ENCODE results near the gene MPI. TPM values are rescaled to one million over a fixed set of nuclear protein-coding genes. Genes with fewer than 3 reads are reported as not detected.

The MPI gene
- total and polyA plus RNA-seq, 2 donors (not counting 3 experiments of a cell fraction or from before 2014, with no cell fraction given), result 36.3 to 69.3 TPM

DNA sequence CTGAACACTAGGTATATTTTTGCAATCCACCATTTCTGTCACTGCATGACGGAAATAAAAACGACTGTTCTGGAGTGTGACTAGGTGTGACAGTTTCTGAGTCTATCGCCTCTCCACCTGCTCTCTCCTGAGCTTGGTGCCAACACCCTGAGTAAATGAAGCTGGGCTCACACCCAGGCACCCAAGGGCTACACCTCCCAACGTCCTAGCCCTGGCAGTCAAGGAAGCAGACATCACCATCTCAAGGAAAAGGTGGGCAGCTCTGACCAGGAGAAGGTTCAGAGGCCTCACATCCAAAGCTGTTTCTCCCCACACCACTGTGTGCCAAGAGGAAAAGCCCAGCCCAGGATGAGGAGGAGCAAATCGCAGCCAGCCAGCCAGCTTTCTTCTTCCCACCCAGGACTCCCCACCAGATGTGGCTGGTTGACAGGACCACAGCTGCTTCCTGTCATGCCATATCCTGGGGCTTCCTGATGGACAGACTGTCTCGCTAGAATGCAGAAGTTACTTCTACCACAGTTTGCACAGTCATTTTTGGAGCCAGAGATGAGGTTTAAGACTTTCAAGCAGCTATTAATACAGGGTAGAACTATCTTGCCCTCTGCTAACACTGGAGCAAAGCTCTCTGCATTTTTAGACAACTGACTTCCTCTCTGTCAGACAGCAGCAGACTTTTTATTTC lies 20.0 kb upstream of the MPI start:
- Histone ChIP-seq H2AFZ (ENCODE audit: low read depth, low read length) (no peak overlapping the region), H3K9me1 (replicated peaks; ENCODE audit: control insufficient read depth, extremely low read depth, insufficient read depth, low read length) (no peaks in the 10 kb centered on the region), H3K4me2 (ENCODE audit: insufficient read depth, low read length) (peak overlapping the region; percentile 13), H3K27me3 (ENCODE audit: control insufficient read depth in 2 of 2, insufficient read depth in 2 of 2, low read length in 2 of 2) (no peaks in the 10 kb centered on the region), H3K4me1 (ENCODE audit: control insufficient read depth, extremely low read depth, insufficient read depth, low read length) (peaks cover 45% of the 10 kb centered on the region), H3K36me3 (ENCODE audit: control insufficient read depth in 2 of 2, extremely low read depth in 1 of 2, insufficient read depth in 2 of 2, low read length in 2 of 2) (no peaks in the 10 kb centered on the region), H3K27ac (ENCODE audit: insufficient read depth, low read depth, low read length) (peak overlapping the region; percentile 25), H3K9ac (replicated peaks; ENCODE audit: extremely low read depth, insufficient read depth, low read length) (no peak overlapping the region), H3K4me3 (replicated peaks in 1 of 3; ENCODE audit: insufficient read depth in 1 of 3, low read depth in 1 of 3, low read length in 3 of 3) (no peak overlapping the region), H3K9me3 (replicated peaks; ENCODE audit: control insufficient read depth, insufficient read depth, low read length) (no peaks in the 10 kb centered on the region), H3K79me2 (ENCODE audit: control insufficient read depth, insufficient read depth, low read length) (peaks cover 57% of the 10 kb centered on the region), H4K20me1 (replicated peaks; ENCODE audit: control insufficient read depth, extremely low read depth, insufficient read depth, low read length) (no peaks in the 10 kb centered on the region)
- BruUV-seq (replicated peaks), result no TSS peak
- POLR2A ChIA-PET, result no interaction called here
- intact Hi-C loops (cut with micrococcal nuclease) (no loop called here), dilution Hi-C loops (cut with MboI; ENCODE audit: extremely low pct_ligation_motif_present, low sequenced_read_pairs) (no loop called here)
- peak; percentile 43 for DNase-seq (ENCODE audit: low read depth, low spot score)
- TF ChIP-seq POLR2AphosphoS5 (IDR thresholded peaks at IDR 0.05; ENCODE audit: insufficient read depth, low read depth, low read length), result peak; percentile 30
- no peak for TF ChIP-seq EZH2 (IDR thresholded peaks at IDR 0.05; ENCODE audit: borderline replicate concordance, low read depth, low read length, severe bottlenecking)
- FAIRE-seq, result peak; percentile 79
- CTCF ChIA-PET, result interaction anchor here (0.8 to 6.4 kb wide), 10 partner anchors 9 to 99 kb away, joined by 3 to 54 read pairs (median 4); partner anchors contain the start of gene ULK3

DNA sequence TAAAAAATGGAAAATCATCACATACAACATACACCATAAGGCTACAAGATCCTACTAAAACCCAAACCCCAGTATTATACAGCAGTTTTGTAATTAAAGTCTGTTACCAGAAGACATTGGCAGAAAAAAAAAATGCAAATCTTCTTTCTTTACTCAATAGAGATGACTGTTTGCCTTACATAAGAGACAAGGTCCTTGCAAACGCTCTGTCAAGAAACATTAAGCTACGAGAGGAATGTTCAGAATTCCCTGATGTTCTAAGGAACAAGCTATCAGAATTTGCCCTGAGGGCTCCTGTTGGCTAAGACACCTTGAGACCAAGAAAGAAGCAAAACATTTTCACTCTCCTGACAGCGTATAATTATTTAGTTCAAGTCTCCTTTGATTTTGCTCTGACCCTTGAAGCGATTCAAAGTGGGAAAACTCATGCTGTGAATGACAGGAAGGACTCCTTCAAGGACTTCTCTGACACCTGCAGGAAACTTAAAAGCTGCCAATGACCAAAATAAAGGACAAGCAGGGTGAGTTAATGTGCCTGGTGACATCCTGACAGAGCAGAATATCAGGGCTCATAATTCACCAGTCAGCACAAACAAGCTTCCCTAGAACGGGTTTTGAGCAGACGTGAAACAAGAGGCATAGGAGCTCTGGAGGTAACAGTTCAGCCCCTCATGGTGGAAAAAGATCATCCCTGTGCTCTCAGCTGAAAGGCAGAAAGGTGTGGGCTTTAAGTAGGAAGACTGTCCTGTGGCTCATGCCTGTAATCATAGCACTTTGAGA lies 19.2 kb upstream of the MPI start:
- ChIA-PET CTCF (interaction anchor here (0.8 to 6.4 kb wide), 10 partner anchors 8 to 99 kb away, joined by 3 to 54 read pairs (median 4); partner anchors contain the start of gene ULK3), POLR2A (interaction anchor here (0.7 kb wide), 1 partner anchor 29 kb away, joined by 3 read pairs; no protein-coding TSS in a partner anchor)
- Histone ChIP-seq H3K4me3 (replicated peaks in 1 of 3; ENCODE audit: insufficient read depth in 1 of 3, low read depth in 1 of 3, low read length in 3 of 3) (no peak overlapping the region), H3K27me3 (ENCODE audit: control insufficient read depth in 2 of 2, insufficient read depth in 2 of 2, low read length in 2 of 2) (peaks cover 0 to 3% of the 10 kb centered on the region in 2 experiments), H3K27ac (ENCODE audit: insufficient read depth, low read depth, low read length) (no peak overlapping the region), H4K20me1 (replicated peaks; ENCODE audit: control insufficient read depth, extremely low read depth, insufficient read depth, low read length) (no peaks in the 10 kb centered on the region), H3K79me2 (ENCODE audit: control insufficient read depth, insufficient read depth, low read length) (peaks cover 54% of the 10 kb centered on the region), H3K9me3 (replicated peaks; ENCODE audit: control insufficient read depth, insufficient read depth, low read length) (no peaks in the 10 kb centered on the region), H3K9me1 (replicated peaks; ENCODE audit: control insufficient read depth, extremely low read depth, insufficient read depth, low read length) (no peaks in the 10 kb centered on the region), H3K4me1 (ENCODE audit: control insufficient read depth, extremely low read depth, insufficient read depth, low read length) (peaks cover 45% of the 10 kb centered on the region), H3K36me3 (ENCODE audit: control insufficient read depth in 2 of 2, extremely low read depth in 1 of 2, insufficient read depth in 2 of 2, low read length in 2 of 2) (no peaks in the 10 kb centered on the region), H2AFZ (ENCODE audit: low read depth, low read length) (no peak overlapping the region), H3K9ac (replicated peaks; ENCODE audit: extremely low read depth, insufficient read depth, low read length) (no peak overlapping the region), H3K4me2 (ENCODE audit: insufficient read depth, low read length) (peak overlapping the region; percentile 13)
- intact Hi-C loops (cut with micrococcal nuclease), result no loop called here
- TF ChIP-seq, protein P1, sequence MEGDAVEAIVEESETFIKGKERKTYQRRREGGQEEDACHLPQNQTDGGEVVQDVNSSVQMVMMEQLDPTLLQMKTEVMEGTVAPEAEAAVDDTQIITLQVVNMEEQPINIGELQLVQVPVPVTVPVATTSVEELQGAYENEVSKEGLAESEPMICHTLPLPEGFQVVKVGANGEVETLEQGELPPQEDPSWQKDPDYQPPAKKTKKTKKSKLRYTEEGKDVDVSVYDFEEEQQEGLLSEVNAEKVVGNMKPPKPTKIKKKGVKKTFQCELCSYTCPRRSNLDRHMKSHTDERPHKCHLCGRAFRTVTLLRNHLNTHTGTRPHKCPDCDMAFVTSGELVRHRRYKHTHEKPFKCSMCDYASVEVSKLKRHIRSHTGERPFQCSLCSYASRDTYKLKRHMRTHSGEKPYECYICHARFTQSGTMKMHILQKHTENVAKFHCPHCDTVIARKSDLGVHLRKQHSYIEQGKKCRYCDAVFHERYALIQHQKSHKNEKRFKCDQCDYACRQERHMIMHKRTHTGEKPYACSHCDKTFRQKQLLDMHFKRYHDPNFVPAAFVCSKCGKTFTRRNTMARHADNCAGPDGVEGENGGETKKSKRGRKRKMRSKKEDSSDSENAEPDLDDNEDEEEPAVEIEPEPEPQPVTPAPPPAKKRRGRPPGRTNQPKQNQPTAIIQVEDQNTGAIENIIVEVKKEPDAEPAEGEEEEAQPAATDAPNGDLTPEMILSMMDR (IDR thresholded peaks at IDR 0.05; ENCODE audit: extremely low read depth in 1 of 2, insufficient read depth in 1 of 2, low read depth in 1 of 2, low read length in 2 of 2), result no peak
- TF ChIP-seq FOS (IDR thresholded peaks at IDR 0.05; ENCODE audit: borderline replicate concordance, insufficient read depth, low read length), result no peak
- TF ChIP-seq JUN (IDR thresholded peaks at IDR 0.05; ENCODE audit: borderline replicate concordance, insufficient read depth, insufficient read length, low read depth), result no peak
- no peak for TF ChIP-seq MYC (IDR thresholded peaks at IDR 0.05; ENCODE audit: low read depth, low read length)
- no peak for TF ChIP-seq POLR2A (IDR thresholded peaks at IDR 0.05; ENCODE audit: low read depth, low read length)
- TF ChIP-seq, protein P2, sequence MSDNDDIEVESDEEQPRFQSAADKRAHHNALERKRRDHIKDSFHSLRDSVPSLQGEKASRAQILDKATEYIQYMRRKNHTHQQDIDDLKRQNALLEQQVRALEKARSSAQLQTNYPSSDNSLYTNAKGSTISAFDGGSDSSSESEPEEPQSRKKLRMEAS (IDR thresholded peaks at IDR 0.05; ENCODE audit: insufficient read depth, insufficient read length), result no peak
- no peak for TF ChIP-seq GATA2 (IDR thresholded peaks at IDR 0.05; ENCODE audit: insufficient read depth, insufficient read length, low read depth, low read length)
- no peak for TF ChIP-seq EZH2 (IDR thresholded peaks at IDR 0.05; ENCODE audit: borderline replicate concordance, low read depth, low read length, severe bottlenecking)
- TF ChIP-seq POLR2AphosphoS5 (IDR thresholded peaks at IDR 0.05; ENCODE audit: insufficient read depth, low read depth, low read length), result no peak
- FAIRE-seq (no peak), DNase-seq (ENCODE audit: low read depth, low spot score) (peak; percentile 6)
- no TSS peak for BruUV-seq (replicated peaks)
- dilution Hi-C loops (cut with MboI; ENCODE audit: extremely low pct_ligation_motif_present, low sequenced_read_pairs), result no loop called here
